Measurements from ENCODE around the gene ZNF728. TPM values are rescaled to one million over a fixed set of nuclear protein-coding genes. Genes with fewer than 3 reads are reported as not detected.
"Not testable (repeated sequence)": the region's sequence is repeated elsewhere in the genome, so short reads cannot be mapped to it uniquely, and the experiment has no call there.

The ZNF728 gene
- total RNA-seq, 3 donors from 2014 or later: 0.23 to 3.4 (median 0.53) TPM

DNA sequence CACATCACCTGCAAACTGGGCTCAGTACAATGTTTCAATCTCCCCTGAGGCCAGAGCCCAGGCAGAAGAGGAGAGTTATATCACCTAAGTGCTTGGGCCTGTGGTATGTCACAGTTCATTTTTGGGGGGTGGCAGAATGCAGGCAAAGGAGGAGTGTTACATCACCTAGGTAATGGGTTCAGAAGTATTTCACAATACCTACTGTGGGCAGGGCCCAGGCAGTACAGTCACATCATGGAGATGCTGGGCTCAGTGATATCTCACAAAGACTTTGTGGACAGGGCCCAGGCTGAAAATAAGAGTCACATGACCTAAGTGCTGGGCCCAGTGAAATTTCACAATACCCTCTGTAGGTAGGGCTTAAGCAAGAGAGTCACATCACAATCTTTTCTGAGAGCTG, 12.7 kb upstream of the ZNF728 start:
- intact Hi-C loops (cut with DNase I, micrococcal nuclease): no loop called here
- Histone ChIP-seq H3K9me3 (peaks cover 67% of the 10 kb centered on the region), H3K4me1 (ENCODE audit: low read depth) (no peaks in the 10 kb centered on the region), H3K4me3 (no peak overlapping the region), H3K36me3 (ENCODE audit: low read depth) (no peaks in the 10 kb centered on the region)
- no peak for DNase-seq
- no peak for ATAC-seq
- TF ChIP-seq, protein P1, sequence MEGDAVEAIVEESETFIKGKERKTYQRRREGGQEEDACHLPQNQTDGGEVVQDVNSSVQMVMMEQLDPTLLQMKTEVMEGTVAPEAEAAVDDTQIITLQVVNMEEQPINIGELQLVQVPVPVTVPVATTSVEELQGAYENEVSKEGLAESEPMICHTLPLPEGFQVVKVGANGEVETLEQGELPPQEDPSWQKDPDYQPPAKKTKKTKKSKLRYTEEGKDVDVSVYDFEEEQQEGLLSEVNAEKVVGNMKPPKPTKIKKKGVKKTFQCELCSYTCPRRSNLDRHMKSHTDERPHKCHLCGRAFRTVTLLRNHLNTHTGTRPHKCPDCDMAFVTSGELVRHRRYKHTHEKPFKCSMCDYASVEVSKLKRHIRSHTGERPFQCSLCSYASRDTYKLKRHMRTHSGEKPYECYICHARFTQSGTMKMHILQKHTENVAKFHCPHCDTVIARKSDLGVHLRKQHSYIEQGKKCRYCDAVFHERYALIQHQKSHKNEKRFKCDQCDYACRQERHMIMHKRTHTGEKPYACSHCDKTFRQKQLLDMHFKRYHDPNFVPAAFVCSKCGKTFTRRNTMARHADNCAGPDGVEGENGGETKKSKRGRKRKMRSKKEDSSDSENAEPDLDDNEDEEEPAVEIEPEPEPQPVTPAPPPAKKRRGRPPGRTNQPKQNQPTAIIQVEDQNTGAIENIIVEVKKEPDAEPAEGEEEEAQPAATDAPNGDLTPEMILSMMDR (IDR thresholded peaks at IDR 0.05): no peak

DNA sequence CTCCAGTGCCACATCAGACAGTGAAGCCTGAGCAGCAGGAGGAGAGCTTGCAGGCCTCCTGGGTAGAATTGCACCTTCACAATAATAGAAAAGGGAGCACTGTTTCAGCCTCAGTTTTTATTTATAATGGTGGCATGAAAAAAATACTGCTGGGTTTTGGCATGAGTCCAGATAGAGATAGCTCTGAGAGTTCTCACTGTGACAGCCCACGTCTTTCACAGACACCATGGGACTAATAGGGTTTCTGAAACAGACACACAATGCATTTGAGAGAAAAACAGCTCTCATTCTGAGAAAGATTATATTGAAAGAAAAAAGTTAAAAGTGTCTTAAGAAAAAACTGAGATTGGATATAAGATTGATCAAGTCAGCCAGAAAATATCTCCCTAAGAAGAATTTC, 8.0 kb downstream of the ZNF728 start:
- H3K4me1 ChIP-seq (ENCODE audit: low read depth); H3K4me3 ChIP-seq; H3K36me3 ChIP-seq (ENCODE audit: low read depth); DNase-seq; intact Hi-C loops (cut with DNase I, micrococcal nuclease); ATAC-seq: not testable (repeated sequence)
- peaks cover 85% of the 10 kb centered on the region for H3K9me3 ChIP-seq

DNA sequence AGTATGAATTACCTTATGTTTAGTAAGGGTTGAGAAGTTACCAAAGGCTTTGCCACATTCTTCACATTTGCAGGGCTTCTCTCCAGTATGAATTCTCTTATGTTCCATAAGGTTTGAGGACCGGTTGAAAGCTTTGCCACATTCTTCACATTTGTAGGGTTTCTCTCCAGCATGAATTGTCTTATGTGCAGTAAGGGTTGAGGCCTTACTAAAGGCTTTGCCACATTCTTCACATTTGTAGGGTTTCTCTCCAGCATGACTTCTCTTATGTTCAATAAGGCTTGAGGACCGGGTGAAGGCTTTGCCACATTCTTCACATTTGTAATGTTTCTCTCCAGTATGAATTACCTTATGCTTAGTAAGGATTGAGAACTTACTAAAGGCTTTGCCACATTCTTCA, 26.7 kb downstream of the ZNF728 start:
- intact Hi-C loops (cut with DNase I, micrococcal nuclease): no loop called here
- no peaks in the 10 kb centered on the region for H3K4me1 ChIP-seq (ENCODE audit: low read depth)
- no peaks in the 10 kb centered on the region for H3K36me3 ChIP-seq (ENCODE audit: low read depth)
- ATAC-seq (no peak), DNase-seq (no peak)
- peaks cover 94% of the 10 kb centered on the region for H3K9me3 ChIP-seq
- no peak overlapping the region for H3K4me3 ChIP-seq
- TF ChIP-seq, protein P1 (IDR thresholded peaks at IDR 0.05): no peak

DNA sequence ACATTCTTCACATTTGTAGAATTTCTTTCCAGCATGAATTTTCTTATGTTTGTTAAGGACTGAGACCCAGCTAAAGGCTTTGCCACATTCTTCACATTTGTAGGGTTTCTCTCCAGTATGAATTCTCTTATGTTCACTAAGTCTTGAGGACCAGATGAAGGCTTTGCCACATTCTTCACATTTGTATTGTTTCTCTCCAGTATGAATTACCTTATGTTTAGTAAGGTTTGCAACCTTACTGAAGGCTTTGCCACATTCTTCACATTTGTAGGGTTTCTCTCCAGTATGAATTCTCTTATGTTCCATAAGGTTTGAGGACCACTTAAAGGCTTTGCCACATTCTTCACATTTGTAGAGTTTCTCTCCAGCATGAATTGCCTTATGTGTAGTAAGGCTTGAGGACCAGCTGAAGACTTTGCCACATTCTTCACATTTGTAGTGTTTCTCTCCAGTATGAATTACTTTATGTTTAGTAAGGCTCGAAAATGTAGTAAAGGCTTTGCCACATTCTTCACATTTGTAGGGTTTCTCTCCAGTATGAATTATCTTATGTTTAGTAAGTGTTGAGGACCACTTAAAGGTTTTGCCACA, 27.3 kb downstream of the ZNF728 start:
- peaks cover 94% of the 10 kb centered on the region for H3K9me3 ChIP-seq
- H3K36me3 ChIP-seq (ENCODE audit: low read depth); intact Hi-C loops (cut with DNase I, micrococcal nuclease); DNase-seq; H3K4me3 ChIP-seq; H3K4me1 ChIP-seq (ENCODE audit: low read depth); ATAC-seq: not testable (repeated sequence)

DNA sequence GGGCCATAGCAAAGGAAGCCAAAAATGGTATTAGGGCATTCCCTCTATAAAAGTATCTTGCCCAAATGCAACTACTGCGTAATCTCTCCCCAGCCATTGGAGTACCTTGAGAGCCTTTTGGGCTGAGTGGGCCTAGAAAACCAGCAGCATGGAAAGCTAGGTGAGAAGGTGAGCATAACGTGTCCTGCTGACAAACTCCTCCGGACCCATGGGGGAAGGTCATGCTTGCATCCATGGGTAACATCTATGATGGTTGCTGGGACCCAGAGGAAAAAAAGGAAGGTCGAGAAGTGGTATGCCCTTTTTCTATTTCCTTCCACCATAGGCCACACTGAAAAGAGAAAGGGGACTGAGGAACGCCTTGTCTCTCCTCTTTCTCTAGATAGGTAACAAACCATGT, 57.4 kb downstream of the ZNF728 start:
- Histone ChIP-seq H3K36me3 (ENCODE audit: low read depth) (no peaks in the 10 kb centered on the region), H3K4me1 (ENCODE audit: low read depth) (no peaks in the 10 kb centered on the region), H3K9me3 (peaks cover 68% of the 10 kb centered on the region), H3K4me3 (no peak overlapping the region)
- DNase-seq (peak in 1 of 3 donors; percentile 6), ATAC-seq (no peak)
- intact Hi-C loops (cut with DNase I, micrococcal nuclease): no loop called here
- TF ChIP-seq, protein P1 (IDR thresholded peaks at IDR 0.05): no peak

DNA sequence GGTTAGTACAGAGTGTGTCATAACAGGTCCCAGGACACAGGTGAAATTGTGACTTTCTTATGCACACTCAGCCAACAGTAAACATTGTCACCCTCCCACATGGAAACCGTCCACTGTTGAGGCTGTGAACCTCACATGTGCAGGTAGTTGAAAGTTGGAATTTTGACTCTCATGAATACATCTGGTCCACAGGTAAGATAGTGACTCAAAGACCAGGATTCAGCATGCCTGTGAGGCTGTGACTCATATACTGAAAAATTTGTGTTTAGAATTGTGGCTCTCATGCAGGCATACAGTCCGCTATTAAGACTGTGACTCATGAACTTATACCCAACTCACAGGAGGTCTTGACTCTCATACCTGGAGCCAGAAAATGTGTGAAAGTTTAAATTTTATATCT, 67.8 kb downstream of the ZNF728 start:
- no peak for DNase-seq
- TF ChIP-seq, protein P1 (IDR thresholded peaks at IDR 0.05): no peak
- peaks cover 56% of the 10 kb centered on the region for H3K9me3 ChIP-seq

DNA sequence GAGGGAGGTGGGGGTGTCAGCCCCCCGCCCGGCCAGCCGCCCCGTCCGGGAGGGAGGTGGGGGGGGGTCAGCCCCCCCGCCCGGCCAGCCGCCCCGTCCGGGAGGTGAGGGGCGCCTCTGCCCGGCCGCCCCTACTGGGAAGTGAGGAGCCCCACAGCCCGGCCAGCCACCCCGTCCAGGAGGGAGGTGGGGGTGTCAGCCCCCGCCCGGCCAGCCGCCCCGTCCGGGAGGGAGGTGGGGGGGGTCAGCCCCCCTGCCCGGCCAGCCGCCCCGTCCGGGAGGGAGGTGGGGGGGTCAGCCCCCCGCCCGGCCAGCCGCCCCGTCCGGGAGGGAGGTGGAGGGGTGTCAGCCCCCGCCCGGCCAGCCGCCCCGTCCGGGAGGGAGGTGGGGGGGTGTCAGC, 75.4 kb downstream of the ZNF728 start:
- intact Hi-C loops (cut with DNase I, micrococcal nuclease); ATAC-seq; DNase-seq; H3K4me1 ChIP-seq (ENCODE audit: low read depth); H3K4me3 ChIP-seq; H3K36me3 ChIP-seq (ENCODE audit: low read depth): not testable (repeated sequence)
- peaks cover 49% of the 10 kb centered on the region for H3K9me3 ChIP-seq

More for the DNA sequence above, 67.8 kb downstream of the ZNF728 start:
- H3K4me1 ChIP-seq (ENCODE audit: low read depth): no peaks in the 10 kb centered on the region
- intact Hi-C loops (cut with DNase I, micrococcal nuclease): no loop called here
- ATAC-seq: no peak
- no peaks in the 10 kb centered on the region for H3K36me3 ChIP-seq (ENCODE audit: low read depth)
- no peak overlapping the region for H3K4me3 ChIP-seq

DNA sequence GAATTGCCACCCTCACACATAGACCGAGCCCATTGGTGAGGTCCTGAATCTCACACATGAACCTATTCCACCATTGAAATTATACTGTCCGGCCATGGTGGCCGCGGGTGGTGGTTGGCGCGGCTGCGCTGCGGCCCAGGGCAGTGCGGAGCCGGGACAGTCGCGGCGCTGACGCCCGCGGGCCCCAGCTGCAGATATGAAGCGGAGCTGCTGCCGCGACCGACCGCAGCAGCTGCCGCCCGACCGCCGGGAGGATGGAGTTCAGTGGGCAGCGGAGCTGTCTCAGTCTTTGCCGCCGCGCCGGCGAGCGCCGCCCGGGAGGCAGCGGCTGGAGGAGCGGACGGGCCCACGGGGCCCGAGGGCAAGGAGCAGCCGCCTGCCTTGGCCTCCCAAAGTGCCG, 77.8 kb downstream of the ZNF728 start:
- H3K4me1 ChIP-seq (ENCODE audit: low read depth); H3K36me3 ChIP-seq (ENCODE audit: low read depth); ATAC-seq; DNase-seq; H3K4me3 ChIP-seq; intact Hi-C loops (cut with DNase I, micrococcal nuclease): not testable (repeated sequence)
- peaks cover 51% of the 10 kb centered on the region for H3K9me3 ChIP-seq
